A673 (cell line): ENCODE measurements around the gene PANX3.

Experiments used
- CTCF ChIP-seq: fragments of 300-800, 200-600 bp; sonication (generic); conservative IDR thresholded peaks from 2 replicates; pipeline ENCODE4 v1.5.1; 2017; ENCODE audit warnings: low read depth, mild to moderate bottlenecking, antibody characterized with exemption, low read length, moderate library complexity, mixed read lengths
- EZH2 ChIP-seq: fragments of 200-600 bp; sonication (generic); IDR thresholded peaks from 2 replicates; pipeline ENCODE4 v1.6.1; 2017; ENCODE audit warnings: borderline replicate concordance, low read depth, mild to moderate bottlenecking, mixed read lengths, antibody characterized with exemption, low read length; ENCODE audit not compliant: poor library complexity, severe bottlenecking

- TF ChIP-seq CTCF = no peak
- no peak for TF ChIP-seq EZH2
Observed at GRCh38 chr11:124648610-124649009, 37.4 kb downstream of the PANX3 start.
